Naive thymus-derived CD4-positive, alpha-beta T cell (primary cell): ENCODE measurements around the gene SH2D4B. TPM values are rescaled to one million over a fixed set of nuclear protein-coding genes. Genes with fewer than 3 reads are reported as not detected.

Experiments used
- ATAC-seq: fragments of 150-1000 bp; cut with Tn5 transposase; 2 replicates; pipeline ENCODE4 v1.10.0; 2021; ENCODE audit warnings: mild to moderate bottlenecking, moderate library complexity
- CTCF ChIA-PET: fragments of 350-600 bp; sonication (Branson Sonifier 250); formaldehyde crosslinking; loops from one replicate; lab custom pipeline; 2021; ENCODE audit warnings: antibody characterized with exemption; lab: Charles Lee
- POLR2A ChIA-PET: fragments of 350-600 bp; sonication (Branson Sonifier 250); formaldehyde crosslinking; loops from one replicate; lab custom pipeline; 2021; ENCODE audit warnings: antibody characterized with exemption, inconsistent platforms; lab: Charles Lee
- DNase-seq, 9 donors: peaks; one replicate each; pipeline versions ENCODE4 v3.0.0 to v3.0.0-alpha.2; 2020 to 2022; ENCODE audit warnings: mixed read lengths in 1 of 9
- H3K27ac ChIP-seq: one replicate; pipeline ENCODE4 v1.7.0; 2013; ENCODE audit warnings: mild to moderate bottlenecking, low read depth, low read length, moderate library complexity
- H3K27me3 ChIP-seq, 2 donors: one replicate each; pipeline ENCODE4 v1.7.0; 2013; ENCODE audit warnings: low read length in 2 of 2, mild to moderate bottlenecking in 2 of 2, moderate library complexity in 2 of 2; ENCODE audit not compliant: control insufficient read depth in 2 of 2, insufficient read depth in 2 of 2
- H3K36me3 ChIP-seq, 3 experiments: 1 replicate in 2 of 3; 2 replicates in 1 of 3; pipeline ENCODE4 v1.7.0; 2013; ENCODE audit warnings: low read length in 3 of 3, mild to moderate bottlenecking in 3 of 3, moderate library complexity in 1 of 3; ENCODE audit not compliant: insufficient read depth in 3 of 3, control insufficient read depth in 2 of 3
- H3K4me1 ChIP-seq, 2 donors: one replicate each; pipeline ENCODE4 v1.7.0; 2013; ENCODE audit warnings: low read length in 2 of 2, mild to moderate bottlenecking in 2 of 2, moderate library complexity in 1 of 2; ENCODE audit not compliant: control insufficient read depth in 2 of 2, insufficient read depth in 2 of 2
- H3K4me3 ChIP-seq: 2 replicates; pipeline ENCODE4 v1.7.0; 2013; ENCODE audit warnings: mild to moderate bottlenecking, low read length
- H3K9me3 ChIP-seq, 3 experiments: 1 replicate in 2 of 3; 2 replicates in 1 of 3; pipeline ENCODE4 v1.7.0; 2013; ENCODE audit warnings: low read length in 3 of 3; ENCODE audit not compliant: control insufficient read depth in 2 of 3
- H3K27ac Mint-ChIP-seq, 9 donors: one replicate each; pipeline ENCODE4 v1.8.0; 2020 to 2022; ENCODE audit warnings: mixed read lengths in 9 of 9, mild to moderate bottlenecking in 8 of 9, moderate library complexity in 5 of 9, inconsistent platforms in 2 of 9
- H3K27me3 Mint-ChIP-seq, 5 donors: one replicate each; pipeline ENCODE4 v1.8.0; 2021 to 2022; ENCODE audit warnings: mixed read lengths in 5 of 5, mild to moderate bottlenecking in 1 of 5
- H3K36me3 Mint-ChIP-seq, 5 donors: one replicate each; pipeline ENCODE4 v1.8.0; 2020 to 2022; ENCODE audit warnings: mixed read lengths in 5 of 5, mild to moderate bottlenecking in 3 of 5, inconsistent platforms in 1 of 5
- H3K4me1 Mint-ChIP-seq, 7 donors: one replicate each; pipeline ENCODE4 v1.8.0; 2020 to 2022; ENCODE audit warnings: mixed read lengths in 7 of 7, mild to moderate bottlenecking in 3 of 7, inconsistent platforms in 1 of 7
- H3K4me3 Mint-ChIP-seq, 10 donors: one replicate each; pipeline ENCODE4 v1.8.0; 2020 to 2022; ENCODE audit warnings: mild to moderate bottlenecking in 10 of 10, mixed read lengths in 10 of 10, moderate library complexity in 6 of 10, inconsistent platforms in 2 of 10
- H3K9me3 Mint-ChIP-seq, 11 donors: one replicate each; pipeline ENCODE4 v1.8.0; 2020 to 2022; ENCODE audit warnings: mixed read lengths in 11 of 11, mild to moderate bottlenecking in 4 of 11, inconsistent platforms in 1 of 11, moderate library complexity in 1 of 11
- intact Hi-C, 2 donors: fragments of 100-400 bp; cut with micrococcal nuclease; formaldehyde crosslinking; loops; one replicate each; pipeline ENCODE4 v1.15.1; 2023
- polyA plus RNA-seq, 2 donors: library from polyadenylated mRNA; unstranded; fragments of 300-500 nt; fragmentation: Illumina TruSeq; gene quantifications; one replicate each; pipeline ENCODE4 v1.2.3, GENCODE V29; 2021
- total RNA-seq, 6 experiments: library from RNA in 5 of 6; stranded (reverse) in 5 of 6; gene quantifications; 1 replicate in 5 of 6; 2 replicates in 1 of 6; pipeline ENCODE4 v1.2.3 and lab custom pipeline; 2021 to 2026

SH2D4B gene
- total and polyA plus RNA-seq, 7 experiments from 2014 or later = 0.10 to 0.51 (median 0.14) TPM; not detected in 2

DNA sequence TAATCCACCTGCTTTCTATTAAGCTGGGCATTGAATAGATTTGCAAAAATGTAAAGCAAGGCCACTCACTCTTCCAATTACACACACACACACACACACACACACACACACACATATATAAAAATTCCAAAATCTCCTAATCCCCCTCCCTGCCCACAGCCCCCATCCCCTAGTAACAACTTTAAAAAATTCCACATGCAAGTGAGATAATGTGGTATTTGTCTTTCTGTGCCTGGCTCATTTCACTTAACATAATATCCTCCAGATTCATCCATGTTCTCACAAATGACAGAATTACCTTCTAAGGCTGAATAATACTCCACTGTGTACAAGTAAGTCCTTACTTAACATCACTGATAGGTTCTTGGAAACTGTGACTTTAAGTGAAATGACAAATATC, 24.2 kb downstream of the SH2D4B start:
- Histone ChIP-seq H3K27ac (no peak overlapping the region), H3K4me1 (no peaks in the 10 kb centered on the region), H3K4me3 (no peak overlapping the region), H3K36me3 (no peaks in the 10 kb centered on the region), H3K27me3 (no peaks in the 10 kb centered on the region), H3K9me3 (no peaks in the 10 kb centered on the region)
- ATAC-seq (no peak), DNase-seq (no peak)
- Mint-ChIP-seq H3K4me1 (no peaks in the 10 kb centered on the region), H3K9me3 (peaks cover 0 to 2% (median 0%) of the 10 kb centered on the region in 11 donors), H3K4me3 (no peak overlapping the region), H3K27me3 (peaks cover 0 to 28% (median 0%) of the 10 kb centered on the region in 5 donors), H3K27ac (no peak overlapping the region), H3K36me3 (peaks cover 0 to 6% (median 0%) of the 10 kb centered on the region in 5 donors)
- POLR2A ChIA-PET = interaction anchor here (1.0 kb wide), 1 partner anchor 17 kb away, joined by 3 read pairs; no protein-coding TSS in a partner anchor
- intact Hi-C loops = no loop called here
- CTCF ChIA-PET = no interaction called here

GRCh38 chr10:80567292-80567691, 29.6 kb downstream of the SH2D4B start:
- no peaks in the 10 kb centered on the region for H3K9me3 ChIP-seq
- no peaks in the 10 kb centered on the region for H3K27me3 ChIP-seq
- POLR2A ChIA-PET = no interaction called here
- Mint-ChIP-seq H3K4me1 (no peaks in the 10 kb centered on the region), H3K9me3 (peaks cover 0 to 2% (median 0%) of the 10 kb centered on the region in 11 donors), H3K27me3 (peaks cover 0 to 23% (median 4%) of the 10 kb centered on the region in 5 donors), H3K36me3 (peaks cover 0 to 6% (median 0%) of the 10 kb centered on the region in 5 donors), H3K27ac (no peak overlapping the region), H3K4me3 (no peak overlapping the region)
- DNase-seq (no peak), ATAC-seq (no peak)
- CTCF ChIA-PET = no interaction called here
- no peak overlapping the region for H3K4me3 ChIP-seq
- no peaks in the 10 kb centered on the region for H3K36me3 ChIP-seq
- H3K27ac ChIP-seq = no peak overlapping the region
- intact Hi-C loops = no loop called here
- H3K4me1 ChIP-seq = no peaks in the 10 kb centered on the region

DNA sequence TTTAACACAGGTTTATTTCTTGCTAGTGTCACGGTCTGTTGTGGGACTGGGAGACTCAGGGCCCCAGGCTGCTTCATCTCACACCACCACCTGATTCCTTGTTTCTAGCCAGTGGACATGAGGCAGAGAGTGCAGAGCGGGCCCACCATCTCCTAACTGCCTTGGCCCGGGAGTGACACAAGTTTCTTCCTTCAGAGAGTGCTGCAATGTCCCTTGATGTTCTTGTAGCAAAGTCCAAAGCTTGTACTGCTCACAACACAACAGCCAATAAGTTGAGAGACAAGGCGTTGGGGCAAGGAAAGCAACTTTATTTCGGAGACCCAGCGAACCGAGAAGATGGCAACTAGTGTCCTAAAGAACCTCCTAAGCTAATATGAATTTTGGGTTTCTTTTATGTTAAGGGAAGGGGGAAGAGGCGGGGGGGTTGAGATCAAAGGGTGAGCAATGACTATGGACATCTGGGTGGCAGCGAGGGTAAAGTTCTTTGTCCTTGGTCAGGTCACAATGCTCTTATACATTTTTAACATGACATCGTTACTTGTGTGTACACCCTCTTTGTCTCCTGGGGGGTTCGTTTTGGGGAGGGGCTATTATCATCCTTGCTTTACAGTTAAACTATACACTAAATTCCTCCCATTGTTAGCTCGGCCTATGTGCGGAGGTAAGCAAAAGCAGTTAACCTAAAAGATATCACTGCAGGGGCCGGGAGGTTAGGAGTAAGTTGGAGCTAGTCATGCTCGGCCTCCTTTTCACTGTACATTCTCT, 31.6 kb downstream of the SH2D4B start:
- ChIA-PET POLR2A (no interaction called here), CTCF (no interaction called here)
- ATAC-seq = no peak
- intact Hi-C loops = no loop called here
- Mint-ChIP-seq H3K4me1 (peaks cover 0 to 4% (median 0%) of the 10 kb centered on the region in 7 donors), H3K4me3 (no peak overlapping the region), H3K27ac (no peak overlapping the region), H3K36me3 (peaks cover 0 to 3% (median 0%) of the 10 kb centered on the region in 5 donors), H3K9me3 (peaks cover 0 to 2% (median 0%) of the 10 kb centered on the region in 11 donors), H3K27me3 (peaks cover 0 to 19% (median 4%) of the 10 kb centered on the region in 5 donors)
- Histone ChIP-seq H3K4me1 (no peaks in the 10 kb centered on the region), H3K36me3 (no peaks in the 10 kb centered on the region), H3K4me3 (no peak overlapping the region), H3K27ac (no peak overlapping the region), H3K9me3 (no peaks in the 10 kb centered on the region), H3K27me3 (no peaks in the 10 kb centered on the region)
- no peak for DNase-seq

DNA sequence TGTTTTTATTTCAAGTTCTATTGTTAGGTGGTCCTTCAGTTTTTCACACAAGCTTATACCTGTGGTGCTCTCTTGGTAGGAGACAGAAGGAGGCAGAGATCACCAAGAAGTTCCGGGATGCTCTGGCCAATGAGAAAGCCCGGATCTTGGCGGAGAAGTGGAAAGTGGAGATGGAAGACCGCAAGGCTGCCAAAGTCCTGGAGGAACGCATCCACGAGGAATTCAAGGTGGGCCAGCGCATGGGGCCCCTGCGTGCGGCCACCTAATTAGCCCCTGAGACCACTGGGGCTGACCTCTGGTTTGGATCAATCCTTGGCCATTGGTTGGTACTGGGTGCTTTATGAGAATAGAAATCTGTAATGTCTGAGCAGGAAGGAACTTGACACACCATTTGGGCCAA, 33.6 kb downstream of the SH2D4B start:
- CTCF ChIA-PET = no interaction called here
- peaks cover 0 to 1% (median 0%) of the 10 kb centered on the region in 11 donors for H3K9me3 Mint-ChIP-seq
- ATAC-seq = no peak
- no peaks in the 10 kb centered on the region for H3K36me3 Mint-ChIP-seq
- H3K4me1 ChIP-seq = no peaks in the 10 kb centered on the region
- peaks cover 0 to 4% (median 0%) of the 10 kb centered on the region in 7 donors for H3K4me1 Mint-ChIP-seq
- intact Hi-C loops = no loop called here
- H3K27ac Mint-ChIP-seq = no peak overlapping the region
- no peak overlapping the region for H3K4me3 Mint-ChIP-seq
- H3K27me3 Mint-ChIP-seq = peaks cover 0 to 14% (median 0%) of the 10 kb centered on the region in 5 donors
- POLR2A ChIA-PET = no interaction called here
- H3K9me3 ChIP-seq = no peaks in the 10 kb centered on the region
- H3K27ac ChIP-seq = no peak overlapping the region
- no peak overlapping the region for H3K4me3 ChIP-seq
- no peak for DNase-seq
- no peaks in the 10 kb centered on the region for H3K36me3 ChIP-seq
- no peaks in the 10 kb centered on the region for H3K27me3 ChIP-seq

- Mint-ChIP-seq H3K27me3 (peaks cover 0 to 17% (median 0%) of the 10 kb centered on the region in 5 donors), H3K4me3 (no peak overlapping the region), H3K9me3 (peaks cover 0 to 6% (median 4%) of the 10 kb centered on the region in 11 donors), H3K27ac (no peak overlapping the region), H3K36me3 (no peaks in the 10 kb centered on the region), H3K4me1 (peaks cover 0 to 13% (median 3%) of the 10 kb centered on the region in 7 donors)
- ChIA-PET CTCF (no interaction called here), POLR2A (interaction anchor here (0.9 kb wide), 1 partner anchor 18 kb away, joined by 3 read pairs; no protein-coding TSS in a partner anchor)
- DNase-seq (no peak), ATAC-seq (no peak)
- no peaks in the 10 kb centered on the region for H3K9me3 ChIP-seq
- H3K27me3 ChIP-seq = no peaks in the 10 kb centered on the region
- H3K27ac ChIP-seq = no peak overlapping the region
- H3K36me3 ChIP-seq = no peaks in the 10 kb centered on the region
- intact Hi-C loops = no loop called here
- no peak overlapping the region for H3K4me3 ChIP-seq
- H3K4me1 ChIP-seq = no peaks in the 10 kb centered on the region
These were observed 41.6 kb downstream of the SH2D4B start for GRCh38 chr10:80579181-80579763.

DNA sequence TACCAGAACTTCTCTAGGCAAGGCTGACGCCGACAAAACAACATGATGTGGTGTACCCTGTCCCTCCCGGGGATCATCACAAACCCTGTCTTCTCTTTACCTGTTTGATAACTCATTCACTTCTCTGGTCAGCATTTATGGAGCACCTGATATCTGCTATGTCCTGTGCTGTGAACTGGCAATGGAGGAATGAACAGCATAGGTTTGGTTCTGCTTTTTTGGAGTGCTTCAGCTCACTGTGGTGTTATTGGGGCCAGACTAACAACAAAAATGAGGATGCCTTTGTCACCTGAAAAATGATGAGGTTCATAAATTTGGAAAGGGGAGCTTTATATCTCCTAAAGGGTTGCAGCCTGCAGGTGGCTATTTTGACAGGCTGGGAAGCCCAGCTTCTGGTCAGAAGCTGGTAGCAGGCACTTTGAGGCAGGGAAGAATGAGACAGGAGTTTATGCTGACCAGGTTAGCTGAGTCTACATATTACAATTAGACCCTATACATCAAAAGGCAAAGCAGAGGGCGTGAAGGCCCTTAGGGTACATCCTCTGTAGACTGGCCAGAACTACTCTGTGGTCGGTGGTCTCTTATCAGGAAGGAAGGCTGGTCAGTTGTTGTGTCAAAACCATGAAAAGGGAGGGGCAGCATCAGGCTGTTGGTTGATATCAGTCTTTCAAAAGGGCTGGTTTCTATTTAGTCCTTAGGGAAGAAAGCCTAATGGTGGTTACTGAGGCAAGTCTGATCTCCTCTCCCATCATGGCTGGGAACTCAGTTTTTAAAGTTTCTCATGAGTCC, 42.3 kb downstream of the SH2D4B start:
- intact Hi-C loops = no loop called here
- H3K27me3 ChIP-seq = no peaks in the 10 kb centered on the region
- H3K9me3 ChIP-seq = no peaks in the 10 kb centered on the region
- ATAC-seq = no peak
- no peak overlapping the region for H3K27ac ChIP-seq
- Mint-ChIP-seq H3K27ac (peak overlapping the region in 2 of 9 donors; percentile 19 to 38), H3K4me3 (no peak overlapping the region), H3K36me3 (no peaks in the 10 kb centered on the region), H3K4me1 (peaks cover 0 to 13% (median 3%) of the 10 kb centered on the region in 7 donors), H3K9me3 (peaks cover 0 to 6% (median 4%) of the 10 kb centered on the region in 11 donors), H3K27me3 (peaks cover 0 to 17% (median 0%) of the 10 kb centered on the region in 5 donors)
- POLR2A ChIA-PET = no interaction called here
- H3K4me1 ChIP-seq = no peaks in the 10 kb centered on the region
- DNase-seq = no peak
- CTCF ChIA-PET = no interaction called here
- H3K4me3 ChIP-seq = no peak overlapping the region
- no peaks in the 10 kb centered on the region for H3K36me3 ChIP-seq
